Psoas muscle (tissue), 8 donors: ENCODE data around the gene ZBTB42. TPM values are rescaled to one million over a fixed set of nuclear protein-coding genes. Genes with fewer than 3 reads are reported as not detected.

Source experiments
- ATAC-seq, 4 donors: fragments of 200-7000 bp; cut with Tn5 transposase; one replicate each; pipeline ENCODE4 v1.9.1; 2020; ENCODE audit warnings: moderate library complexity in 3 of 4, mild to moderate bottlenecking in 2 of 4
- DNase-seq, 2 donors: peaks; one replicate each; pipeline ENCODE4 v3.0.0-alpha.2; 2020
- H3K27ac ChIP-seq: fragments of 200-600 bp; one replicate; pipeline ENCODE4 v1.8.0; 2022
- H3K27me3 ChIP-seq, 3 donors: fragments of 200-600 bp in 1 of 3; one replicate each; pipeline versions ENCODE4 v1.6.1 to v1.8.0; 2013 to 2022; ENCODE audit warnings: low read length in 2 of 3, mild to moderate bottlenecking in 2 of 3, moderate library complexity in 1 of 3; ENCODE audit not compliant: insufficient read depth in 3 of 3
- H3K36me3 ChIP-seq, 2 donors: fragments of 200-600 bp in 1 of 2; one replicate each; pipeline versions ENCODE4 v1.6.1 to v1.8.0; 2013 to 2022; ENCODE audit warnings: low read depth in 1 of 2, mild to moderate bottlenecking in 1 of 2, moderate library complexity in 1 of 2; ENCODE audit not compliant: insufficient read depth in 1 of 2
- H3K4me1 ChIP-seq: fragments of 200-600 bp; one replicate; pipeline ENCODE4 v1.8.0; 2022
- H3K4me3 ChIP-seq: fragments of 200-600 bp; one replicate; pipeline ENCODE4 v1.8.0; 2022; ENCODE audit warnings: mild to moderate bottlenecking
- H3K9me3 ChIP-seq: fragments of 200-600 bp; one replicate; pipeline ENCODE4 v1.8.0; 2022
- WGBS, 3 donors: extraction: QIAGEN DNeasy Blood & Tissue Kit; methylation state at CpG; one replicate each; pipeline versions ENCODE4 v1.1.6 to v1.1.7; 2013; 5-methylcytosine and 5-hydroxymethylcytosine counted together
- intact Hi-C, 2 donors: fragments of 100-400 bp; cut with DNase I; formaldehyde crosslinking; loops; one replicate each; pipeline versions ENCODE4 v1.11.0 to v1.14.2; 2022
- polyA plus RNA-seq, 3 donors: library from polyadenylated mRNA; stranded (reverse); fragments of 200-250 nt; gene quantifications; one replicate each; pipeline ENCODE4 v1.2.3, GENCODE V29; 2013
- total RNA-seq, 4 donors: library from RNA; stranded (reverse); fragmentation: NEBNext Ultra II Directional in 2 of 4; extraction: Animal tissue kit (Norgen Biotek cat#: 25700) in 2 of 4; gene quantifications; one replicate each; pipeline versions ENCODE4 v1.2.1 to v1.2.4, GENCODE V29; 2021 to 2023
- TF ChIP-seq, protein P1 (sequence below): fragments of 200-600 bp; IDR thresholded peaks from one replicate; pipeline ENCODE4 v1.8.0; 2022; ENCODE audit warnings: antibody characterized with exemption
- donor health status: healthy with polysubstance abuse.
- donor health status: DM: no; HTN: no; CAD: no; lungs with moderate emphysema.
- donor health status: Bipolar disorder and iron deficiency.
- donor health status: healthy.
- donor health status: DM: yes; HTN: yes; CAD: no.
- donor health status: DM: no; HTN: no; CAD: no.
- donor health status: DM: no; HTN: no; CAD: no.
- donor health status: DM: yes; HTN: yes; CAD: no.

Gene ZBTB42
- total and polyA plus RNA-seq, 7 donors: 4.2 to 7.4 (median 6.2) TPM

DNA sequence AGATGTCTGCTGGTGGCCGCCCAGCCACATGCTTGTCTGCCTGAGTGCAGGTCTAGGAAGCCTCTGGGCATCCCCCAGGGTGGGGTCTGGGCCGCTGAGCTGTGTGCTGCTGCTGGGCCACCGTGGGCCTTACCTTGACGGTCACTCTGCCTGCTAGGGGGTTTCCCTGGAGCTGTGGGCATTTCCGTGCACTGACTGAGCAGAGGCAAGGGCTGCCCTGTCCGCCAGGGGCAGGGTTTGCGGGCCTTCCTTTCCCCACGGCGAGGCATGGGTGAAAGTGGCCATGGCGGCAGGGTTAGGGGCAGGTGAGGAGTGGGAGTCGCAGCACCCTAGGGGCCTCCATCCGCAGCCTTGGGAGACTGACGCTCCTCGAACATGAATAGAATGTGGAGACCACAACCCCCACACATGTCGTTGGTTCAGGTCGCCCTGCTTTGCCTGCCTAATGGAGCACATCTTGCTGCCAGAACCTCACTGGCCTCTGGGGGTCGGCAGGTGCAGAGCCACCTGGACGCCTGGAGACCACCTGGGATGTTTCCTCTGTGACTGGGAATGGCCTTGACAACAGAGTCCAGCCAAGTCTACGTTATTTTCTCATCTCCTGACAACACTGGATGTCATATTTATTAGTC, 2.5 kb downstream of the ZBTB42 start:
- H3K4me3 ChIP-seq: no peak overlapping the region
- DNase-seq: no peak
- TF ChIP-seq, protein P1, sequence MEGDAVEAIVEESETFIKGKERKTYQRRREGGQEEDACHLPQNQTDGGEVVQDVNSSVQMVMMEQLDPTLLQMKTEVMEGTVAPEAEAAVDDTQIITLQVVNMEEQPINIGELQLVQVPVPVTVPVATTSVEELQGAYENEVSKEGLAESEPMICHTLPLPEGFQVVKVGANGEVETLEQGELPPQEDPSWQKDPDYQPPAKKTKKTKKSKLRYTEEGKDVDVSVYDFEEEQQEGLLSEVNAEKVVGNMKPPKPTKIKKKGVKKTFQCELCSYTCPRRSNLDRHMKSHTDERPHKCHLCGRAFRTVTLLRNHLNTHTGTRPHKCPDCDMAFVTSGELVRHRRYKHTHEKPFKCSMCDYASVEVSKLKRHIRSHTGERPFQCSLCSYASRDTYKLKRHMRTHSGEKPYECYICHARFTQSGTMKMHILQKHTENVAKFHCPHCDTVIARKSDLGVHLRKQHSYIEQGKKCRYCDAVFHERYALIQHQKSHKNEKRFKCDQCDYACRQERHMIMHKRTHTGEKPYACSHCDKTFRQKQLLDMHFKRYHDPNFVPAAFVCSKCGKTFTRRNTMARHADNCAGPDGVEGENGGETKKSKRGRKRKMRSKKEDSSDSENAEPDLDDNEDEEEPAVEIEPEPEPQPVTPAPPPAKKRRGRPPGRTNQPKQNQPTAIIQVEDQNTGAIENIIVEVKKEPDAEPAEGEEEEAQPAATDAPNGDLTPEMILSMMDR: no peak
- WGBS, 3 donors: 76 to 81% (median 77%) methylated on average over 19 of the region's 19 CpGs
- H3K9me3 ChIP-seq: no peaks in the 10 kb centered on the region
- no peak for ATAC-seq
- H3K27me3 ChIP-seq: no peaks in the 10 kb centered on the region
- H3K27ac ChIP-seq: no peak overlapping the region
- intact Hi-C loops: no loop called here
- no peaks in the 10 kb centered on the region for H3K36me3 ChIP-seq
- peaks cover 37% of the 10 kb centered on the region for H3K4me1 ChIP-seq

DNA sequence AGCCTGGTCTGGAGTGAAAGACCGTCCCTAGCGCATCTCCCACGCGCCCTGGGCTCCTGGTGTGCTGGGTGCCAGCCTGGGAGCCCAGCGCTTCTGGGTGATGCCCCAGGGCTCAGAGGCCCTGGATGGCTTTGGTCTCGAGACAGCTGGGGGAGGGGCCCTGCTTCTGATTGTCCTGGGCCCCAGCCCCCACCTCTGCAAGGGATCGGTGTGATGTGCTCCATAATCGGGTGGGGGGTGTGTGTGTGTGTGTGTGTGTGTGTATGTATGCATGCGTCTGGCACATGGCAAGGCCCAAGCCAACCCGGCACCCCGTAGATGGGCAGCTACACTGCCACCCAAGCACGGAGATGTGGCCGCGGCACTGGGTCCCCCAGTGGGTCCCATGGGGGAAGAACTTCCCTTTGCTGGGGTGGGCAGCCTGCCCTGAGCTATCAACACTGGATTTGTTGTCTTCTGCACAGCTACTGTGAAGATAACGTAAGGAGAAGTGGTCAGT, 3.1 kb downstream of the ZBTB42 start:
- no peak overlapping the region for H3K4me3 ChIP-seq
- H3K4me1 ChIP-seq: peaks cover 37% of the 10 kb centered on the region
- TF ChIP-seq, protein P1: no peak
- ATAC-seq (no peak), DNase-seq (peak in 1 of 2 donors; percentile 10)
- H3K27me3 ChIP-seq: no peaks in the 10 kb centered on the region
- intact Hi-C loops: no loop called here
- H3K27ac ChIP-seq: no peak overlapping the region
- 85 to 90% (median 86%) methylated on average over 15 of the region's 15 CpGs for WGBS, 3 donors
- H3K9me3 ChIP-seq: no peaks in the 10 kb centered on the region
- no peaks in the 10 kb centered on the region for H3K36me3 ChIP-seq

DNA sequence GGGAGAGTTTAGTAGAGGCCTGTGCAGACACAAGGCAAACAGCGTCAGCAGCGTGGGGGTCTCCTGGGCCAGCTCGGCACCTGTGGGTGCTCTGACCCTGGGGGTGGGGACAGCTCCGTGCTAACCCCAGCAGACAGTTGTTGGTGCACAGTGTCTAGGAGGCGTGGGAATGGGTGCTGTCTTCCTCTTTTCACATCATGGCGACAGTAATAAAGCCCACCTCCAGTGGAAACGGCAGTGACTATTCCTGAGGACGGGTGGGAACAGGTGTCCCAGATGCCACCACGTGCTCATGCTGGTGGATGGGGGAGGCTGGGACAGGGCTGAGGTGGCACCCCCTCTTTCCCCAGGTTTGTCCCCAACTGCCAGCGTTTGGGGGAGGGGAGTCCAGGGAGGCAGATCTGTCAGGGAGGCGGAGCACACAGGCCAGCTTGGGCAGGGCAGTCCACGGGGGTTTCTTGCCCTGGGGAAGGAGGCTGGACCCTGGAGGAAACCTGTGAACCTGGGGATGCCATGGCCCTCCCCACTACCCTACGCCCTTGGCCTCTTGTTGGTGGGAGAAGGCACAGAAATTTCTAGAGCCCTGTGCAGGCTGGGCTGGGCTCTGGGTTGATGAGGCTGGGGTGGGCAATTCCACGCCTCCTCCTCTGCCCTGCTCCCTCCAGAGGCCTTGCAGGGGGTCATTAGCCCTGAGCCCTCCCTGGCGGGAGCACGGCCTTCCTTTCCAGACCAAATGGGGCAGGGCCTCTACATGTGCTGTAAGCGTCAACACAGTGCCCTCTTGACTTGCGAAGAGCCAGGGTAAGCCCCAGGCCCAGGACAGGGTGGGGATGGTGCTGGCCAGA, 3.8 kb downstream of the ZBTB42 start:
- no peak for DNase-seq
- Histone ChIP-seq H3K4me3 (no peak overlapping the region), H3K27ac (no peak overlapping the region), H3K9me3 (no peaks in the 10 kb centered on the region), H3K36me3 (no peaks in the 10 kb centered on the region), H3K27me3 (no peaks in the 10 kb centered on the region), H3K4me1 (peaks cover 37% of the 10 kb centered on the region)
- 82 to 88% (median 84%) methylated on average over 18 of the region's 18 CpGs for whole genome bisulfite sequencing, 3 donors
- TF ChIP-seq, protein P1: no peak
- no peak for ATAC-seq
- intact Hi-C loops: no loop called here

DNA sequence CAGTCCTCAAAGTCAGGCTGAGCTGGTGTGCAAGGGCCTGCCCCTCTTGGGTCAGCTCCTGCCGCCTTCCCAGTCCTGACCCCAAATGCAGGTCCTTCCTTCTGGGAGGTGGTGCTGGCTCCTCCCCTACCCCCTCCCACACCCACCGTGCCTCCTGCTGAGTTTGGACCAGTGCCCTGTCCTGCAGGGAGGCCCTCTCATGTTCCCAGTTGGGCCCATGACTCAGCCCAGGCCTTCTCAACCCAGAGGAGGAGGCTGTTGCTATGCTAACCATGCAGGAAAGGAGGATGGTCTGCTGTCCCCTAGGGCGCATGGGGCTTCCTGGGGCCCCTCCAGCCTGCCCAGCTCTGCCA, 4.4 kb downstream of the ZBTB42 start:
- peaks cover 37% of the 10 kb centered on the region for H3K4me1 ChIP-seq
- H3K27ac ChIP-seq: peak overlapping the region; percentile 10
- intact Hi-C loops: no loop called here
- 53 to 59% (median 57%) methylated on average over 3 of the region's 3 CpGs for WGBS, 3 donors
- H3K27me3 ChIP-seq: no peaks in the 10 kb centered on the region
- no peak overlapping the region for H3K4me3 ChIP-seq
- no peaks in the 10 kb centered on the region for H3K36me3 ChIP-seq
- peak; percentile 82 to 88 (median 88) for ATAC-seq
- DNase-seq: peak; percentile 62 to 85
- H3K9me3 ChIP-seq: no peaks in the 10 kb centered on the region
- TF ChIP-seq, protein P1: no peak
